GM12878 (cell line): ENCODE data around the gene SNCG. TPM values are rescaled to one million over a fixed set of nuclear protein-coding genes. Genes with fewer than 3 reads are reported as not detected.

Experiments used
- ATAC-seq: fragments of 200-7000 bp; cut with Tn5 transposase; 3 replicates; pipeline ENCODE4 v1.9.1; 2020; ENCODE audit warnings: mild to moderate bottlenecking, moderate library complexity
- BruUV-seq: library from RNA; stranded (reverse); fragments of 400-500 nt; replicated peaks from 2 replicates; lab custom pipeline; 2021; lab: Mats Ljungman, UMichigan
- CTCF ChIA-PET: fragments of 300-600 bp; sonication (Branson Sonifier 250); formaldehyde crosslinking; extraction: SDS; loops from one replicate; lab custom pipeline; 2021; ENCODE audit warnings: inconsistent platforms; lab: Yijun Ruan, JAX
- POLR2A ChIA-PET: fragments of 350-600 bp; formaldehyde crosslinking; extraction: SDS; loops from one replicate; lab custom pipeline; 2021; ENCODE audit warnings: inconsistent platforms; lab: Charles Lee
- RAD21 ChIA-PET: fragments of 300-600 bp; sonication (Branson Sonifier 250); formaldehyde crosslinking; loops from one replicate; lab custom pipeline; 2023; ENCODE audit warnings: antibody characterized with exemption; ENCODE audit not compliant: unreplicated experiment; lab: Charles Lee
- SMC1A ChIA-PET: fragments of 300-600 bp; sonication (Branson Sonifier 250); formaldehyde crosslinking; loops from one replicate; lab custom pipeline; 2023; ENCODE audit not compliant: unreplicated experiment, uncharacterized antibody; lab: Charles Lee
- DNase-seq: peaks from one replicate; pipeline ENCODE4 v3.0.0-alpha.2; 2011; ENCODE audit warnings: low read depth, low spot score
- FAIRE-seq: peaks from 3 replicates; lab custom pipeline; 2011; peaks lifted over from hg19 to GRCh38; lab: Jason Lieb, UNC
- H2AFZ ChIP-seq: 2 replicates; pipeline ENCODE4 v1.6.0; 2011; ENCODE audit warnings: low read depth, low read length, control low read depth; ENCODE audit not compliant: control insufficient read depth
- H3K27ac ChIP-seq: 2 replicates; pipeline ENCODE4 v1.5.1; 2011; ENCODE audit warnings: control low read depth; ENCODE audit not compliant: control insufficient read depth, insufficient read depth
- H3K27me3 ChIP-seq, 2 experiments: replicated peaks in 1 of 2; 2 replicates each; pipeline versions ENCODE4 v1.6.0 to v1.6.1; 2011; ENCODE audit warnings: low read length in 1 of 2; ENCODE audit not compliant: control insufficient read depth in 2 of 2, insufficient read depth in 2 of 2
- H3K36me3 ChIP-seq, 2 experiments: 2 replicates each; pipeline ENCODE4 v1.5.1; 2011; ENCODE audit warnings: low read length in 1 of 2; ENCODE audit not compliant: control insufficient read depth in 2 of 2, insufficient read depth in 2 of 2
- H3K4me1 ChIP-seq: 2 replicates; pipeline ENCODE4 v1.6.1; 2011; ENCODE audit warnings: mild to moderate bottlenecking, low read length, moderate library complexity, mixed read lengths; ENCODE audit not compliant: control insufficient read depth, insufficient read depth
- H3K4me2 ChIP-seq: 2 replicates; pipeline ENCODE4 v1.6.0; 2011; ENCODE audit warnings: control low read depth; ENCODE audit not compliant: control insufficient read depth, insufficient read depth
- H3K4me3 ChIP-seq: fragments of 200-600 bp; sonication (generic); 2 replicates; pipeline ENCODE4 v1.5.1; 2016
- H3K79me2 ChIP-seq: 2 replicates; pipeline ENCODE4 v1.6.0; 2011; ENCODE audit warnings: low read length; ENCODE audit not compliant: control insufficient read depth, insufficient read depth
- H3K9ac ChIP-seq: 2 replicates; pipeline ENCODE4 v1.8.0; 2011; ENCODE audit warnings: low read length, control low read depth, mixed read lengths; ENCODE audit not compliant: control insufficient read depth, insufficient read depth
- H3K9me3 ChIP-seq: replicated peaks from 3 replicates; pipeline ENCODE4 v1.5.1; 2011; ENCODE audit warnings: mild to moderate bottlenecking, low read length; ENCODE audit not compliant: control insufficient read depth, insufficient read depth
- H4K20me1 ChIP-seq: 2 replicates; pipeline ENCODE4 v1.6.0; 2011; ENCODE audit not compliant: control insufficient read depth, insufficient read depth
- ATF2 ChIP-seq: IDR thresholded peaks from 2 replicates; pipeline ENCODE4 v1.6.1; 2012; ENCODE audit warnings: low read length, inconsistent platforms
- DPF2 ChIP-seq: fragments of 450-650 bp; IDR thresholded peaks from 2 replicates; pipeline ENCODE4 v1.6.1; 2017; ENCODE audit warnings: mild to moderate bottlenecking
- PAX5 ChIP-seq: IDR thresholded peaks from 2 replicates; pipeline ENCODE4 v1.6.1; 2011; ENCODE audit warnings: low read depth, low read length, borderline replicate concordance
- RELA ChIP-seq: fragments of 450-650 bp; IDR thresholded peaks from 2 replicates; pipeline ENCODE4 v1.8.0; 2014; ENCODE audit warnings: borderline replicate concordance; ENCODE audit not compliant: partially characterized antibody
- ZNF622 ChIP-seq: fragments of 450-650 bp; IDR thresholded peaks from 2 replicates; pipeline ENCODE4 v1.6.1; 2017; ENCODE audit warnings: mild to moderate bottlenecking, inconsistent platforms
- WGBS: methylation state at CpG from one replicate; pipeline ENCODE4 v1.1.6; 2016; ENCODE audit warnings: low lambda C conversion rate; ENCODE audit not compliant: insufficient replicate concordance, insufficient coverage; ENCODE audit errors: missing lambda C conversion rate; 5-methylcytosine and 5-hydroxymethylcytosine counted together
- in situ Hi-C: fragments of 300-500 bp; cut with MboI; formaldehyde crosslinking; loops from 9 replicates; pipeline ENCODE4 v1.14.3; 2018; ENCODE audit warnings: mixed read lengths
- intact Hi-C: fragments of 100-400 bp; cut with micrococcal nuclease; formaldehyde crosslinking; loops from one replicate; pipeline ENCODE4 v1.14.2; 2022; ENCODE audit not compliant: unreplicated experiment
- polyA plus RNA-seq, 11 experiments: library from polyadenylated mRNA; depleted of rRNA in 4 of 11; unstranded in 6 of 11; stranded (reverse) in 5 of 11; fragments of >200 nt; fragmentation: Nextera tagmentation in 4 of 11; fragmentation: Illumina TruSeq in 1 of 11; extraction: Ambion mirVana in 4 of 11; extraction: Trizol in 1 of 11; gene quantifications; 1 replicate in 1 of 11; 2 replicates in 10 of 11; pipeline versions ENCODE4 v1.2.1 to v1.2.3, GENCODE V29; 2011 to 2016; ENCODE audit warnings: inconsistent platforms in 2 of 11, missing spikeins in 2 of 11, low read depth in 1 of 11
- total RNA-seq, 4 experiments: library from RNA; depleted of rRNA in 3 of 4; stranded (reverse); fragments of >200 nt in 3 of 4; fragmentation: Illumina TruSeq in 1 of 4; extraction: Trizol in 1 of 4; gene quantifications; 2 replicates each; pipeline versions ENCODE4 v1.2.1 to v1.2.3, GENCODE V29; 2013 to 2021

The SNCG gene
- total and polyA plus RNA-seq, 10 of the 15 experiments (the other 5 are each of a cell fraction or from before 2014, with no cell fraction given) = 0.22 to 1.3 (median 0.42) TPM; not detected in 6

GRCh38 chr10:86942441-86943315, 15.7 kb upstream of the SNCG start:
- Histone ChIP-seq H3K9ac (no peak overlapping the region), H3K36me3 (no peaks in the 10 kb centered on the region), H3K79me2 (no peaks in the 10 kb centered on the region), H3K9me3 (no peaks in the 10 kb centered on the region), H3K4me3 (no peak overlapping the region), H3K4me2 (no peak overlapping the region)
- FAIRE-seq = no peak
- intact Hi-C loops = no loop called here
- BruUV-seq = no TSS peak
- POLR2A ChIA-PET = interaction anchor here (0.5 to 1.1 kb wide), 2 partner anchors 13 to 15 kb away, joined by 4 to 5 read pairs; partner anchors contain the start of gene SNCG
- WGBS = 91% methylated on average over 75 of the region's 94 CpGs
- RAD21 ChIA-PET = no interaction called here
- in situ Hi-C loops = no loop called here
- no peak for ATAC-seq
- no peak for DNase-seq
- no peak for TF ChIP-seq ZNF622
- no peak for TF ChIP-seq RELA
- no peak for TF ChIP-seq PAX5
- TF ChIP-seq ATF2 = no peak
- TF ChIP-seq DPF2 = no peak
- TF ChIP-seq, all 136 proteins: peak for 0
- H3K27ac ChIP-seq = no peak overlapping the region
- SMC1A ChIA-PET = interaction anchor here (0.8 kb wide), 1 partner anchor 151 kb away, joined by 3 read pairs; no protein-coding TSS in a partner anchor
- no peak overlapping the region for H2AFZ ChIP-seq
- no peaks in the 10 kb centered on the region; the same call in 1 of the 2 replicates for H3K4me1 ChIP-seq
- CTCF ChIA-PET = interaction anchor here (0.7 to 1.8 kb wide), 3 partner anchors 18 to 31 kb away, joined by 3 to 7 read pairs (median 6); no protein-coding TSS in a partner anchor
- no peaks in the 10 kb centered on the region for H4K20me1 ChIP-seq
- H3K27me3 ChIP-seq = no peaks in the 10 kb centered on the region
